H1 (cell line): ENCODE data around the gene SIN3B. TPM values are rescaled to one million over a fixed set of nuclear protein-coding genes. Genes with fewer than 3 reads are reported as not detected.

Source experiments
- GABPA ChIP-seq: IDR thresholded peaks from 2 replicates; pipeline ENCODE4 v1.6.1; 2011; ENCODE audit warnings: mild to moderate bottlenecking, low read length, moderate library complexity, borderline replicate concordance; ENCODE audit not compliant: insufficient read depth
- JUN ChIP-seq: IDR thresholded peaks from 2 replicates; pipeline ENCODE4 v1.6.1; 2011; ENCODE audit warnings: low read depth, mild to moderate bottlenecking, improper control_type of control experiment, low read length
- KDM4A ChIP-seq: IDR thresholded peaks from one replicate; pipeline ENCODE4 v1.7.1; 2012; ENCODE audit warnings: low read depth, mild to moderate bottlenecking, moderate library complexity, low read length, inconsistent platforms; ENCODE audit not compliant: severe bottlenecking
- SP1 ChIP-seq: IDR thresholded peaks from 2 replicates; pipeline ENCODE4 v1.6.1; 2011; ENCODE audit warnings: low read depth, low read length
- TBP ChIP-seq: IDR thresholded peaks from 2 replicates; pipeline ENCODE4 v1.6.1; 2011; ENCODE audit warnings: low read depth, low read length, improper control_type of control experiment
- polyA plus RNA-seq, 7 experiments: library from polyadenylated mRNA; depleted of rRNA in 3 of 7; stranded (reverse) in 5 of 7; unstranded in 2 of 7; fragments of >200 nt in 5 of 7; fragments of 200-250 nt in 2 of 7; gene quantifications; 1 replicate in 5 of 7; 2 replicates in 1 of 7; 4 replicates in 1 of 7; pipeline versions ENCODE4 v1.2.1 to v1.2.3, GENCODE V29; 2011 to 2013; ENCODE audit warnings: missing spikeins in 2 of 7, mixed read lengths in 2 of 7
- total RNA-seq: library from RNA; stranded (reverse); fragmentation: NEBNext Ultra II Directional; extraction: Animal tissue kit (Norgen Biotek cat#: 25700); gene quantifications from 2 replicates; pipeline ENCODE4 v1.2.1, GENCODE V29; 2021
- TF ChIP-seq, protein P1 (sequence below): fragments of 300-600 bp; sonication (generic); IDR thresholded peaks from 2 replicates; pipeline ENCODE4 v1.7.1; 2012; ENCODE audit warnings: low read length, moderate library complexity, mild to moderate bottlenecking, inconsistent platforms; ENCODE audit not compliant: insufficient replicate concordance

Gene SIN3B
- total and polyA plus RNA-seq, 2 of the 8 experiments (the other 6 are each of a cell fraction or from before 2014, with no cell fraction given), result 29.5 to 71.1 TPM

DNA sequence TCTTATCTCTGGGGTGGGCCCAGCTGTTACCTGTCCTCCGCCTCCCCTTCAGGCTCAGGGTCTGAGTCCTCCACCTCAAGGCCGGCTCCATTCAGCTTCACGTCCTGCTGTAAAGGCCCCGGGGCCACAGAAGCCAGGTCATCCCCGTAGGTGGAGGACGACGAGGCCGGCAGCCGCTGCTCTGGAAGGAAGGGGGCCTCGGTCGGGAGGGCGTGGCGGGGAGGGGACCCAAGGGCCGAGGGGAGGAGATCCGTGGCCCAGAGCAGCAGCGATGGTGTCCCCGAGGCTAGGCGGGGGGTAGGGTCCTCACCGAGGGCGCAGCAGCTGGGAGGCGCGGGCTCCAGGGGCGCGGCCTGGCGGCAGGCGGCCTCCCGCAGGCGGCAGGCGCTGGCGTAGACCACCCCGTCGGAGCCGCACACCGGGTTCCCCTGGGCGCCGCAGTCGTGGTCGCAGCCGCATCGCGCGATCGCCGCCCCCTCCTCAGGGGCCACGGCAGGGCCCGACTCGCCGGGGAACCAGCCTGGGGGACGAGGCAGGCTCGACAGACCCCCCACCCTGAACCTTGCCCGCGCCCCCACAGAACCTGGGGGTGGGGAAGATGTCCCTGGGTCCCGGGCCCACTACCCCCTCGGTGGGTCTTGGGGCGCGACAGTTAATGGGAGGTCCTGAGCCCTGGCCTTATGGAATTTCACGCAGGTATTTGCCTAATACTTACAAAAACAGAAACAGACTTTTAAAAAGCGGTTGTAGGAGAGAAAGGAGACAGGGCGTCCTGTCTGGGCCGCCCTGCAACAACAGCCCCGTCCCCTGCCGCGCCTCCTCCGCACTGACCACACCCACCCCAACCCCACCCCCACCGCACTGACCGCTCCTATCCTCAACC lies 67.2 kb downstream of the SIN3B start (continued):
- TF ChIP-seq, protein P1, sequence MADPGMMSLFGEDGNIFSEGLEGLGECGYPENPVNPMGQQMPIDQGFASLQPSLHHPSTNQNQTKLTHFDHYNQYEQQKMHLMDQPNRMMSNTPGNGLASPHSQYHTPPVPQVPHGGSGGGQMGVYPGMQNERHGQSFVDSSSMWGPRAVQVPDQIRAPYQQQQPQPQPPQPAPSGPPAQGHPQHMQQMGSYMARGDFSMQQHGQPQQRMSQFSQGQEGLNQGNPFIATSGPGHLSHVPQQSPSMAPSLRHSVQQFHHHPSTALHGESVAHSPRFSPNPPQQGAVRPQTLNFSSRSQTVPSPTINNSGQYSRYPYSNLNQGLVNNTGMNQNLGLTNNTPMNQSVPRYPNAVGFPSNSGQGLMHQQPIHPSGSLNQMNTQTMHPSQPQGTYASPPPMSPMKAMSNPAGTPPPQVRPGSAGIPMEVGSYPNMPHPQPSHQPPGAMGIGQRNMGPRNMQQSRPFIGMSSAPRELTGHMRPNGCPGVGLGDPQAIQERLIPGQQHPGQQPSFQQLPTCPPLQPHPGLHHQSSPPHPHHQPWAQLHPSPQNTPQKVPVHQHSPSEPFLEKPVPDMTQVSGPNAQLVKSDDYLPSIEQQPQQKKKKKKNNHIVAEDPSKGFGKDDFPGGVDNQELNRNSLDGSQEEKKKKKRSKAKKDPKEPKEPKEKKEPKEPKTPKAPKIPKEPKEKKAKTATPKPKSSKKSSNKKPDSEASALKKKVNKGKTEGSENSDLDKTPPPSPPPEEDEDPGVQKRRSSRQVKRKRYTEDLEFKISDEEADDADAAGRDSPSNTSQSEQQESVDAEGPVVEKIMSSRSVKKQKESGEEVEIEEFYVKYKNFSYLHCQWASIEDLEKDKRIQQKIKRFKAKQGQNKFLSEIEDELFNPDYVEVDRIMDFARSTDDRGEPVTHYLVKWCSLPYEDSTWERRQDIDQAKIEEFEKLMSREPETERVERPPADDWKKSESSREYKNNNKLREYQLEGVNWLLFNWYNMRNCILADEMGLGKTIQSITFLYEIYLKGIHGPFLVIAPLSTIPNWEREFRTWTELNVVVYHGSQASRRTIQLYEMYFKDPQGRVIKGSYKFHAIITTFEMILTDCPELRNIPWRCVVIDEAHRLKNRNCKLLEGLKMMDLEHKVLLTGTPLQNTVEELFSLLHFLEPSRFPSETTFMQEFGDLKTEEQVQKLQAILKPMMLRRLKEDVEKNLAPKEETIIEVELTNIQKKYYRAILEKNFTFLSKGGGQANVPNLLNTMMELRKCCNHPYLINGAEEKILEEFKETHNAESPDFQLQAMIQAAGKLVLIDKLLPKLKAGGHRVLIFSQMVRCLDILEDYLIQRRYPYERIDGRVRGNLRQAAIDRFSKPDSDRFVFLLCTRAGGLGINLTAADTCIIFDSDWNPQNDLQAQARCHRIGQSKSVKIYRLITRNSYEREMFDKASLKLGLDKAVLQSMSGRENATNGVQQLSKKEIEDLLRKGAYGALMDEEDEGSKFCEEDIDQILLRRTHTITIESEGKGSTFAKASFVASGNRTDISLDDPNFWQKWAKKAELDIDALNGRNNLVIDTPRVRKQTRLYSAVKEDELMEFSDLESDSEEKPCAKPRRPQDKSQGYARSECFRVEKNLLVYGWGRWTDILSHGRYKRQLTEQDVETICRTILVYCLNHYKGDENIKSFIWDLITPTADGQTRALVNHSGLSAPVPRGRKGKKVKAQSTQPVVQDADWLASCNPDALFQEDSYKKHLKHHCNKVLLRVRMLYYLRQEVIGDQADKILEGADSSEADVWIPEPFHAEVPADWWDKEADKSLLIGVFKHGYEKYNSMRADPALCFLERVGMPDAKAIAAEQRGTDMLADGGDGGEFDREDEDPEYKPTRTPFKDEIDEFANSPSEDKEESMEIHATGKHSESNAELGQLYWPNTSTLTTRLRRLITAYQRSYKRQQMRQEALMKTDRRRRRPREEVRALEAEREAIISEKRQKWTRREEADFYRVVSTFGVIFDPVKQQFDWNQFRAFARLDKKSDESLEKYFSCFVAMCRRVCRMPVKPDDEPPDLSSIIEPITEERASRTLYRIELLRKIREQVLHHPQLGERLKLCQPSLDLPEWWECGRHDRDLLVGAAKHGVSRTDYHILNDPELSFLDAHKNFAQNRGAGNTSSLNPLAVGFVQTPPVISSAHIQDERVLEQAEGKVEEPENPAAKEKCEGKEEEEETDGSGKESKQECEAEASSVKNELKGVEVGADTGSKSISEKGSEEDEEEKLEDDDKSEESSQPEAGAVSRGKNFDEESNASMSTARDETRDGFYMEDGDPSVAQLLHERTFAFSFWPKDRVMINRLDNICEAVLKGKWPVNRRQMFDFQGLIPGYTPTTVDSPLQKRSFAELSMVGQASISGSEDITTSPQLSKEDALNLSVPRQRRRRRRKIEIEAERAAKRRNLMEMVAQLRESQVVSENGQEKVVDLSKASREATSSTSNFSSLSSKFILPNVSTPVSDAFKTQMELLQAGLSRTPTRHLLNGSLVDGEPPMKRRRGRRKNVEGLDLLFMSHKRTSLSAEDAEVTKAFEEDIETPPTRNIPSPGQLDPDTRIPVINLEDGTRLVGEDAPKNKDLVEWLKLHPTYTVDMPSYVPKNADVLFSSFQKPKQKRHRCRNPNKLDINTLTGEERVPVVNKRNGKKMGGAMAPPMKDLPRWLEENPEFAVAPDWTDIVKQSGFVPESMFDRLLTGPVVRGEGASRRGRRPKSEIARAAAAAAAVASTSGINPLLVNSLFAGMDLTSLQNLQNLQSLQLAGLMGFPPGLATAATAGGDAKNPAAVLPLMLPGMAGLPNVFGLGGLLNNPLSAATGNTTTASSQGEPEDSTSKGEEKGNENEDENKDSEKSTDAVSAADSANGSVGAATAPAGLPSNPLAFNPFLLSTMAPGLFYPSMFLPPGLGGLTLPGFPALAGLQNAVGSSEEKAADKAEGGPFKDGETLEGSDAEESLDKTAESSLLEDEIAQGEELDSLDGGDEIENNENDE, result no peak
- TF ChIP-seq TBP (no peak), GABPA (no peak), SP1 (0 out of 2 replicates have a peak, but pooled peaks have one; percentile 11), KDM4A (peak; percentile 86), JUN (no peak)
